Testis (tissue), 2 donors: ENCODE results near the gene VAV2.

Experiments used
- CTCF ChIP-seq, 3 experiments: fragments of 450-650 bp in 2 of 3; fragments of 200-600 bp in 1 of 3; sonication (generic) in 1 of 3; IDR thresholded peaks; one replicate each; pipeline ENCODE4 v1.5.1; 2016 to 2019; ENCODE audit warnings: antibody characterized with exemption in 3 of 3, mild to moderate bottlenecking in 2 of 3, moderate library complexity in 1 of 3
- POLR2A ChIP-seq: fragments of 450-650 bp; IDR thresholded peaks from one replicate; pipeline ENCODE4 v1.6.1; 2017; ENCODE audit warnings: antibody characterized with exemption, mild to moderate bottlenecking, moderate library complexity

- TF ChIP-seq CTCF (IDR thresholded peaks at IDR 0.05): no peak
- TF ChIP-seq POLR2A: no peak
Measured at GRCh38 chr9:133747309-133747708, 244.8 kb downstream of the VAV2 start.
